ENCODE data around the gene SPRR1B.

SPRR1B gene

DNA sequence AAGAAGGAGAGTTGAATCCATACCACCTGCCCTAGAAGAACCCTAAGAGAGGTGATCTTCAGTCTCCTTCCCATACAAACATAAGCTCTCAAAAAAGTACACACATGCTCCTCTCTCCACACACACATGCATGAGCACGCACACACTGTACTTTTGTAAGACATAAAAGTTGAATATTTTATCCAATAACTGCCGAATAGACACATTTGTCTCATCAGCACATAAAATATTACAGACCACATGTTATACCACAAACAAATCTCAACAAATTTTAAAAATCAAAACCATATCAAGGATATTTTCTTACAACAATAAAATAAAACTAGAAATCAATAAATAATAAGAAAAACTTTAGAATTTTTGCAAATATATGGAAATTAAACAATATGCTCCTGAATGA is 44.4 kb upstream of the SPRR1B start:
- TF ChIP-seq, protein P1, sequence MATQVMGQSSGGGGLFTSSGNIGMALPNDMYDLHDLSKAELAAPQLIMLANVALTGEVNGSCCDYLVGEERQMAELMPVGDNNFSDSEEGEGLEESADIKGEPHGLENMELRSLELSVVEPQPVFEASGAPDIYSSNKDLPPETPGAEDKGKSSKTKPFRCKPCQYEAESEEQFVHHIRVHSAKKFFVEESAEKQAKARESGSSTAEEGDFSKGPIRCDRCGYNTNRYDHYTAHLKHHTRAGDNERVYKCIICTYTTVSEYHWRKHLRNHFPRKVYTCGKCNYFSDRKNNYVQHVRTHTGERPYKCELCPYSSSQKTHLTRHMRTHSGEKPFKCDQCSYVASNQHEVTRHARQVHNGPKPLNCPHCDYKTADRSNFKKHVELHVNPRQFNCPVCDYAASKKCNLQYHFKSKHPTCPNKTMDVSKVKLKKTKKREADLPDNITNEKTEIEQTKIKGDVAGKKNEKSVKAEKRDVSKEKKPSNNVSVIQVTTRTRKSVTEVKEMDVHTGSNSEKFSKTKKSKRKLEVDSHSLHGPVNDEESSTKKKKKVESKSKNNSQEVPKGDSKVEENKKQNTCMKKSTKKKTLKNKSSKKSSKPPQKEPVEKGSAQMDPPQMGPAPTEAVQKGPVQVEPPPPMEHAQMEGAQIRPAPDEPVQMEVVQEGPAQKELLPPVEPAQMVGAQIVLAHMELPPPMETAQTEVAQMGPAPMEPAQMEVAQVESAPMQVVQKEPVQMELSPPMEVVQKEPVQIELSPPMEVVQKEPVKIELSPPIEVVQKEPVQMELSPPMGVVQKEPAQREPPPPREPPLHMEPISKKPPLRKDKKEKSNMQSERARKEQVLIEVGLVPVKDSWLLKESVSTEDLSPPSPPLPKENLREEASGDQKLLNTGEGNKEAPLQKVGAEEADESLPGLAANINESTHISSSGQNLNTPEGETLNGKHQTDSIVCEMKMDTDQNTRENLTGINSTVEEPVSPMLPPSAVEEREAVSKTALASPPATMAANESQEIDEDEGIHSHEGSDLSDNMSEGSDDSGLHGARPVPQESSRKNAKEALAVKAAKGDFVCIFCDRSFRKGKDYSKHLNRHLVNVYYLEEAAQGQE (IDR thresholded peaks at IDR 0.05; ENCODE audit: insufficient read depth in 1 of 2, low read depth in 2 of 2, low read length in 2 of 2) = no peak
- TF ChIP-seq TAF1 (IDR thresholded peaks at IDR 0.05; ENCODE audit: borderline replicate concordance, insufficient read depth, low read length) (no peak), POLR2AphosphoS5 (IDR thresholded peaks at IDR 0.05; ENCODE audit: low read depth, low read length) (no peak), SIN3A (IDR thresholded peaks at IDR 0.05; ENCODE audit: borderline replicate concordance, insufficient read depth, low read length) (no peak), FOXP2 (optimal IDR thresholded peaks at IDR 0.05; ENCODE audit: borderline replicate concordance, extremely low read depth, extremely low read length, insufficient read depth) (no peak)

DNA sequence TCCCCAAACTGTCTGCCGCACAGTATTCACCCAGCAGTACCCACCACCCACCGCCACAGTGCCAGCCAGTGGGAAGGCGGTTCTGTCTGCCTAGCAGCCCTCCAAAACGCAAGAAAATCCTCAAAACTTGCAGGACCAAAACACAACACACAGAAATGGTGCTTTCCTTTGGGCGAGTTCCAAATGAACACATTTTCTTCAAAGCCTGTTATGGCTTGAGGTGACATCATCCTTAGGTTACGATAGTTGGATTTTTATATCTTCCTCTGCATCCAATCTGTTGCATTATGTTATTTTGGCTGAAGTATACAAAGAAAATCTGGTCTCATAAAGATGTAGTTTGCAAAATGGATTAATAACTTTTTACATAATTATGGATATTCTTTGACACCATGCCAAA is 37.8 kb upstream of the SPRR1B start:
- TF ChIP-seq, protein P1 (IDR thresholded peaks at IDR 0.05; ENCODE audit: insufficient read depth in 1 of 2, low read depth in 2 of 2, low read length in 2 of 2) = no peak
- TF ChIP-seq SIN3A (IDR thresholded peaks at IDR 0.05; ENCODE audit: borderline replicate concordance, insufficient read depth, low read length) (no peak), POLR2AphosphoS5 (IDR thresholded peaks at IDR 0.05; ENCODE audit: low read depth, low read length) (no peak), FOXP2 (optimal IDR thresholded peaks at IDR 0.05; ENCODE audit: borderline replicate concordance, extremely low read depth, extremely low read length, insufficient read depth) (no peak), TAF1 (IDR thresholded peaks at IDR 0.05; ENCODE audit: borderline replicate concordance, insufficient read depth, low read length) (no peak)

DNA sequence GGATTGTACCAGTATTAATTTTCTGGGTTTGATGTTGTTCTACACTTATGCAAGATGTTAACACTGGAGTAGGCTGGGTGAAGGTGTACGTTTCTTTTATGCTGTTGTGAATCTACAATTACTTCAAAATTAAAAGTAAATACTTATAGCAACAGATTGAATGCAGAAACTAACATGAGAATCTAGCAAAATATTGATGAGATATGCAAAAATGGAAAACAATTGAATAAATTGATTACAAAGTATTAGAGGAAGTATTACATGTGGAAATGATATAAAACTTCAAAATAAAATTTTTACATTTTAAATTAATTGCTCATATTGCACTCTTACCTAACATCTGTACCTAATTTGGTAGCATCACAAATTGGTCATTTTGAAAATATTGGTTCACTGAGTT is 35.2 kb upstream of the SPRR1B start:
- TF ChIP-seq, protein P1 (IDR thresholded peaks at IDR 0.05; ENCODE audit: insufficient read depth in 1 of 2, low read depth in 2 of 2, low read length in 2 of 2) = no peak
- TF ChIP-seq POLR2AphosphoS5 (IDR thresholded peaks at IDR 0.05; ENCODE audit: low read depth, low read length) = no peak
- TF ChIP-seq TAF1 (IDR thresholded peaks at IDR 0.05; ENCODE audit: borderline replicate concordance, insufficient read depth, low read length) = no peak
- TF ChIP-seq SIN3A (IDR thresholded peaks at IDR 0.05; ENCODE audit: borderline replicate concordance, insufficient read depth, low read length) = no peak

DNA sequence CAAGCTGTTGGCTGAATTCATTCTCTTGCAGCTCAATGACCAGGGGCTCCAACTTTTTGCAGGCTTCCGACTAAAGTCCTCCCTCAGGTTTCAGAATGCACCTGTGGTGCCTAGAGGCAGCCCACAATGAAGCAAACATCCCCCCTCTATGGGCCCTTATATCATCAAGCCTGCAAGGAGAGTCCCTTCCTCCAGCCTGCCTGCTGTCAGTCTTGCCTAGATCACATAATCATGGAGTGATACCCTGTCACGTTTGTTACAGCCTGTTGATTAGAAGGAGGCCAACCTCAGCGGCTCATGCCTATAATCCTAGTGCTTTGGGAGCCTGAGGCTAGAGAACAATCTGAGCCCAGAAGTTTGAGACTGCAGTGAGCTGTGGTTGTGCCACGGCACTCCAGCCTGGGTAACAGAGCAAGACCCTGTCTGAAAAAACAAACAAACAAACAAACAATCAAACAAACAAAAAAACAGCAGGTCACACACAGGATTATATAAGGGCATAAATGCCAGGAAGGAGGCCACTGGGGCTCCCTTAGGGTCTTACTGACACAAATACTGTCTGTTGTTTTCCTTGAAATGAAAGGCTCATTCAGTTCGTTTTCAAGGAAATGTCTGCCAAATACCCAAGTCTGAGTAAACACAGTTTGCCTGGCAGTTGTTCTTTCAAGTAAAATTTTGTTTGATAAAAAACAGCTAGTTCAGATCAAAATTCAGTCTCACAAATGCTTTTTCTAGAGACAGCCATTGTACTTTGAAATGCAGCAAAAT is 34.2 kb upstream of the SPRR1B start:
- TF ChIP-seq SIN3A (IDR thresholded peaks at IDR 0.05; ENCODE audit: borderline replicate concordance, insufficient read depth, low read length) (no peak), FOXP2 (optimal IDR thresholded peaks at IDR 0.05; ENCODE audit: borderline replicate concordance, extremely low read depth, extremely low read length, insufficient read depth) (no peak)
- TF ChIP-seq, protein P1 (IDR thresholded peaks at IDR 0.05; ENCODE audit: insufficient read depth in 1 of 2, low read depth in 2 of 2, low read length in 2 of 2) = no peak

DNA sequence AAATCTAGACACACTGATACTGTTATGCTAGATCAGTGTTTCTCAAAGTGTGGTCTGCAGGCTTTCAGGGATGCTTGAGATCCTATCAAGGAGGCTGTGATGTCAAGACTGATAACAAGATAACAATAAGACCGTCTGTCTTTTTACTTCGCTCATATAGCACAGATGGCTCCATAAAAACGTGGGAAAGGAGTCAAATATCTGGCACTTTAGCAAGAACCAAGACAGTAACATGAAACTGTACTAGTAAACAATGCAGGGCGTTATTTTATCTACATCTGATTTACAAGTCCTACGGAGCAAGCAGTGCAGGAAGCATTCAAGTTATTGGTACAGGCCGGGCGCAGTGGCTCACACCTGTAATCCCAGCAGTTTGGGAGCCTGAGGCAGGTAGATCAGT is 33.1 kb upstream of the SPRR1B start:
- no peak for TF ChIP-seq TAF1 (IDR thresholded peaks at IDR 0.05; ENCODE audit: borderline replicate concordance, insufficient read depth, low read length)
- TF ChIP-seq, protein P1 (IDR thresholded peaks at IDR 0.05; ENCODE audit: insufficient read depth in 1 of 2, low read depth in 2 of 2, low read length in 2 of 2) = no peak
- no peak for TF ChIP-seq POLR2AphosphoS5 (IDR thresholded peaks at IDR 0.05; ENCODE audit: low read depth, low read length)
- no peak for TF ChIP-seq FOXP2 (optimal IDR thresholded peaks at IDR 0.05; ENCODE audit: borderline replicate concordance, extremely low read depth, extremely low read length, insufficient read depth)
- no peak for TF ChIP-seq SIN3A (IDR thresholded peaks at IDR 0.05; ENCODE audit: borderline replicate concordance, insufficient read depth, low read length)
